Measurements from ENCODE around the gene GNAI3. TPM values are rescaled to one million over a fixed set of nuclear protein-coding genes. Genes with fewer than 3 reads are reported as not detected.

GNAI3 gene
- total RNA-seq, 1 experiment from 2014 or later, result 6.4 TPM

- Mint-ChIP-seq H3K27ac (ENCODE audit: unreplicated experiment) (no peak overlapping the region), H3K4me1 (ENCODE audit: low read depth, unreplicated experiment) (no peaks in the 10 kb centered on the region), H3K4me3 (ENCODE audit: unreplicated experiment) (no peak overlapping the region), H3K27me3 (ENCODE audit: insufficient read depth, unreplicated experiment) (no peaks in the 10 kb centered on the region), H3K36me3 (ENCODE audit: insufficient read depth, unreplicated experiment) (peaks cover 37% of the 10 kb centered on the region), H3K9me3 (ENCODE audit: unreplicated experiment) (no peaks in the 10 kb centered on the region)
- CTCF ChIA-PET, result interaction anchor here (0.5 kb wide), 1 partner anchor 9 kb away, joined by 3 read pairs; no protein-coding TSS in a partner anchor
- TF ChIP-seq, protein P1, sequence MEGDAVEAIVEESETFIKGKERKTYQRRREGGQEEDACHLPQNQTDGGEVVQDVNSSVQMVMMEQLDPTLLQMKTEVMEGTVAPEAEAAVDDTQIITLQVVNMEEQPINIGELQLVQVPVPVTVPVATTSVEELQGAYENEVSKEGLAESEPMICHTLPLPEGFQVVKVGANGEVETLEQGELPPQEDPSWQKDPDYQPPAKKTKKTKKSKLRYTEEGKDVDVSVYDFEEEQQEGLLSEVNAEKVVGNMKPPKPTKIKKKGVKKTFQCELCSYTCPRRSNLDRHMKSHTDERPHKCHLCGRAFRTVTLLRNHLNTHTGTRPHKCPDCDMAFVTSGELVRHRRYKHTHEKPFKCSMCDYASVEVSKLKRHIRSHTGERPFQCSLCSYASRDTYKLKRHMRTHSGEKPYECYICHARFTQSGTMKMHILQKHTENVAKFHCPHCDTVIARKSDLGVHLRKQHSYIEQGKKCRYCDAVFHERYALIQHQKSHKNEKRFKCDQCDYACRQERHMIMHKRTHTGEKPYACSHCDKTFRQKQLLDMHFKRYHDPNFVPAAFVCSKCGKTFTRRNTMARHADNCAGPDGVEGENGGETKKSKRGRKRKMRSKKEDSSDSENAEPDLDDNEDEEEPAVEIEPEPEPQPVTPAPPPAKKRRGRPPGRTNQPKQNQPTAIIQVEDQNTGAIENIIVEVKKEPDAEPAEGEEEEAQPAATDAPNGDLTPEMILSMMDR (IDR thresholded peaks at IDR 0.05; ENCODE audit: insufficient read depth in 1 of 2, low read depth in 1 of 2, low read length in 1 of 2, severe bottlenecking in 1 of 2, unreplicated experiment in 1 of 2), result peak in 1 of 2 experiments; percentile 19
- Histone ChIP-seq H3K27me3 (replicated peaks; ENCODE audit: control insufficient read depth, insufficient read depth, low read length) (no peaks in the 10 kb centered on the region), H3K36me3 (ENCODE audit: control insufficient read depth, insufficient read depth, low read length) (no peaks in the 10 kb centered on the region), H3K4me1 (no peaks in the 10 kb centered on the region), H3K9me3 (no peaks in the 10 kb centered on the region), H3K4me3 (ENCODE audit: low read depth, low read length) (no peak overlapping the region)
- BruUV-seq (replicated peaks), result no TSS peak
- POLR2A ChIA-PET, result no interaction called here
- intact Hi-C loops (cut with micrococcal nuclease; ENCODE audit: unreplicated experiment), result no loop called here
- no peak for DNase-seq
Observed at GRCh38 chr1:109598655-109599054, 50.2 kb downstream of the GNAI3 start.

DNA sequence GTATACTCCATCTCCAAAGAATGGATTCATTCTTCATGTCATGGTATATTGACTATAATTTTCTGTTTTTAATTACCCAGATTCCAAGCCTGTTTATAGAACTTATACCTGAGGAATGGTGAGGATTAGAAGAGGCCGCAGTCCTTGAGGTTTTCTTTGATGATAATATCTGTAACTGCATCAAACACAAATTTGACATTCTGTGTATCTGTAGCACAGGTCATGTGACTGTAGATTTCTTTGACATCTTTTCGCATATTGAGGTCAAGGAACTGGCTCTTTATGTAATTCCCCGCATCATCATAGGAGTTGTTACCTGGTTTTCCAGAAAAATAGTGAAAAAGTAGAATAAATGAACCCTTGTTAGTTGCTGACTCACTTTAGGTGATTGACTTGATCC is 54.8 kb downstream of the GNAI3 start:
- ChIA-PET CTCF (no interaction called here), POLR2A (no interaction called here)
- Mint-ChIP-seq H3K27ac (ENCODE audit: unreplicated experiment) (no peak overlapping the region), H3K36me3 (ENCODE audit: insufficient read depth, unreplicated experiment) (peaks cover 10% of the 10 kb centered on the region), H3K4me3 (ENCODE audit: unreplicated experiment) (no peak overlapping the region), H3K27me3 (ENCODE audit: insufficient read depth, unreplicated experiment) (no peaks in the 10 kb centered on the region), H3K9me3 (ENCODE audit: unreplicated experiment) (no peaks in the 10 kb centered on the region), H3K4me1 (ENCODE audit: low read depth, unreplicated experiment) (no peaks in the 10 kb centered on the region)
- Histone ChIP-seq H3K4me3 (ENCODE audit: low read depth, low read length) (no peak overlapping the region), H3K4me1 (no peaks in the 10 kb centered on the region), H3K9me3 (no peaks in the 10 kb centered on the region), H3K27me3 (replicated peaks; ENCODE audit: control insufficient read depth, insufficient read depth, low read length) (no peaks in the 10 kb centered on the region), H3K36me3 (ENCODE audit: control insufficient read depth, insufficient read depth, low read length) (no peaks in the 10 kb centered on the region)
- BruUV-seq (replicated peaks), result no TSS peak
- TF ChIP-seq, protein P1 (IDR thresholded peaks at IDR 0.05; ENCODE audit: insufficient read depth in 1 of 2, low read depth in 1 of 2, low read length in 1 of 2, severe bottlenecking in 1 of 2, unreplicated experiment in 1 of 2), result no peak
- DNase-seq, result no peak
- intact Hi-C loops (cut with micrococcal nuclease; ENCODE audit: unreplicated experiment), result no loop called here

GRCh38 chr1:109605381-109605780 is 57.0 kb downstream of the GNAI3 start:
- intact Hi-C loops (cut with micrococcal nuclease; ENCODE audit: unreplicated experiment), result no loop called here
- ChIA-PET POLR2A (no interaction called here), CTCF (no interaction called here)
- no TSS peak for BruUV-seq (replicated peaks)
- Mint-ChIP-seq H3K36me3 (ENCODE audit: insufficient read depth, unreplicated experiment) (no peaks in the 10 kb centered on the region), H3K4me3 (ENCODE audit: unreplicated experiment) (no peak overlapping the region), H3K4me1 (ENCODE audit: low read depth, unreplicated experiment) (peaks cover 4% of the 10 kb centered on the region), H3K27me3 (ENCODE audit: insufficient read depth, unreplicated experiment) (no peaks in the 10 kb centered on the region), H3K9me3 (ENCODE audit: unreplicated experiment) (no peaks in the 10 kb centered on the region), H3K27ac (ENCODE audit: unreplicated experiment) (no peak overlapping the region)
- DNase-seq, result no peak
- peaks cover 3% of the 10 kb centered on the region for H3K4me1 ChIP-seq
- no peak overlapping the region for H3K4me3 ChIP-seq (ENCODE audit: low read depth, low read length)
- H3K9me3 ChIP-seq, result no peaks in the 10 kb centered on the region
- H3K36me3 ChIP-seq (ENCODE audit: control insufficient read depth, insufficient read depth, low read length), result no peaks in the 10 kb centered on the region
- no peaks in the 10 kb centered on the region for H3K27me3 ChIP-seq (replicated peaks; ENCODE audit: control insufficient read depth, insufficient read depth, low read length)
- TF ChIP-seq, protein P1 (IDR thresholded peaks at IDR 0.05; ENCODE audit: insufficient read depth in 1 of 2, low read depth in 1 of 2, low read length in 1 of 2, severe bottlenecking in 1 of 2, unreplicated experiment in 1 of 2), result no peak

Measured in Caco-2 (cell line).